ENCODE measurements around the gene SPTBN5. TPM values are rescaled to one million over a fixed set of nuclear protein-coding genes. Genes with fewer than 3 reads are reported as not detected.
A peak's percentile ranks its signal among the peaks of the same experiment; 100 is the strongest.

SPTBN5 gene
- total RNA-seq, 1 donor from 2014 or later, result 1.9 TPM

DNA sequence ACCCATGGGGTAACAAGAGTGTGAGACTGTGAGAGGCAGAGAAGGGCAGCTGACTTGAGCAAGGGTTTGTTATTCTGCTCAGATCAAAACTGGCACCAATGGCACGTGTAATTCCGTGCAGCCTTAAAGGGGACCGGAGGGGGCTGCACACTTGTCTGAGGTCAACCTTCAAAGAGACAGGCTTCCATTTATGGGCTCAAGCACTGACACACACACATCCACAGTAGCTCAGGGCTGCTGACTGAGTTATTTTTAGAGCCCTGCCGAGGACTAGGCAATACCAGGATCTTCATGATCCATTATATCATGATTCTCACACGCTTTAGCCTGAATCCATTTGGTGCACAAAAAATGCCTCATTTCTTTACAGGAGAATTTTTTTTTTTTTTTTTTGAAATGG, 20.6 kb upstream of the SPTBN5 start:
- no peaks in the 10 kb centered on the region for H3K27me3 ChIP-seq
- H3K36me3 ChIP-seq, result peaks cover 30% of the 10 kb centered on the region
- H3K9me3 ChIP-seq, result no peaks in the 10 kb centered on the region
- no peak overlapping the region for H3K27ac ChIP-seq
- intact Hi-C loops (cut with DNase I), result no loop called here
- ATAC-seq (no peak), DNase-seq (peak; percentile 2)
- H3K4me3 ChIP-seq, result no peak overlapping the region
- TF ChIP-seq, protein P1, sequence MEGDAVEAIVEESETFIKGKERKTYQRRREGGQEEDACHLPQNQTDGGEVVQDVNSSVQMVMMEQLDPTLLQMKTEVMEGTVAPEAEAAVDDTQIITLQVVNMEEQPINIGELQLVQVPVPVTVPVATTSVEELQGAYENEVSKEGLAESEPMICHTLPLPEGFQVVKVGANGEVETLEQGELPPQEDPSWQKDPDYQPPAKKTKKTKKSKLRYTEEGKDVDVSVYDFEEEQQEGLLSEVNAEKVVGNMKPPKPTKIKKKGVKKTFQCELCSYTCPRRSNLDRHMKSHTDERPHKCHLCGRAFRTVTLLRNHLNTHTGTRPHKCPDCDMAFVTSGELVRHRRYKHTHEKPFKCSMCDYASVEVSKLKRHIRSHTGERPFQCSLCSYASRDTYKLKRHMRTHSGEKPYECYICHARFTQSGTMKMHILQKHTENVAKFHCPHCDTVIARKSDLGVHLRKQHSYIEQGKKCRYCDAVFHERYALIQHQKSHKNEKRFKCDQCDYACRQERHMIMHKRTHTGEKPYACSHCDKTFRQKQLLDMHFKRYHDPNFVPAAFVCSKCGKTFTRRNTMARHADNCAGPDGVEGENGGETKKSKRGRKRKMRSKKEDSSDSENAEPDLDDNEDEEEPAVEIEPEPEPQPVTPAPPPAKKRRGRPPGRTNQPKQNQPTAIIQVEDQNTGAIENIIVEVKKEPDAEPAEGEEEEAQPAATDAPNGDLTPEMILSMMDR (IDR thresholded peaks at IDR 0.05), result no peak
- H3K4me1 ChIP-seq, result peaks cover 33% of the 10 kb centered on the region

DNA sequence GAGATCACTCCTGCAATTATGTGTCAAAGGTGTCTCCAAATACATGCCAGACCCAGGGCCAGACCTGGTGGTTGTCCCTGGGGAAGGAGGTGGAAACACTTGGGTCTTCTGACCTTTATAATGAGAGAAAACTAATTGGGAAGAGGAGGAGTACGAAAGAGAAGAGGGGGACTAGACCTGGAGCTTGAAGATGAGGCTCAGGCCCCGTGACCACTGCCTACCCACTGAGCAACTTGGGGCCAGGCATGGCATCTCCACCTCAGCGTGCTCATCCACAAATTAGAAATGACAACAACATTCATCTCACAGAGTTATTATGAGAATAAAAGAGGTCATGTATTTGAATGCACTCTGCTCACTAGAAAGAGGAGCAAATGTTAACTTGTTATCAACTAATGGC, 19.4 kb upstream of the SPTBN5 start:
- intact Hi-C loops (cut with DNase I), result no loop called here
- H3K36me3 ChIP-seq, result peaks cover 31% of the 10 kb centered on the region
- DNase-seq (no peak), ATAC-seq (no peak)
- no peak overlapping the region for H3K27ac ChIP-seq
- H3K27me3 ChIP-seq, result no peaks in the 10 kb centered on the region
- H3K4me3 ChIP-seq, result no peak overlapping the region
- no peaks in the 10 kb centered on the region for H3K9me3 ChIP-seq
- H3K4me1 ChIP-seq, result peaks cover 29% of the 10 kb centered on the region
- TF ChIP-seq, protein P1 (IDR thresholded peaks at IDR 0.05), result no peak

DNA sequence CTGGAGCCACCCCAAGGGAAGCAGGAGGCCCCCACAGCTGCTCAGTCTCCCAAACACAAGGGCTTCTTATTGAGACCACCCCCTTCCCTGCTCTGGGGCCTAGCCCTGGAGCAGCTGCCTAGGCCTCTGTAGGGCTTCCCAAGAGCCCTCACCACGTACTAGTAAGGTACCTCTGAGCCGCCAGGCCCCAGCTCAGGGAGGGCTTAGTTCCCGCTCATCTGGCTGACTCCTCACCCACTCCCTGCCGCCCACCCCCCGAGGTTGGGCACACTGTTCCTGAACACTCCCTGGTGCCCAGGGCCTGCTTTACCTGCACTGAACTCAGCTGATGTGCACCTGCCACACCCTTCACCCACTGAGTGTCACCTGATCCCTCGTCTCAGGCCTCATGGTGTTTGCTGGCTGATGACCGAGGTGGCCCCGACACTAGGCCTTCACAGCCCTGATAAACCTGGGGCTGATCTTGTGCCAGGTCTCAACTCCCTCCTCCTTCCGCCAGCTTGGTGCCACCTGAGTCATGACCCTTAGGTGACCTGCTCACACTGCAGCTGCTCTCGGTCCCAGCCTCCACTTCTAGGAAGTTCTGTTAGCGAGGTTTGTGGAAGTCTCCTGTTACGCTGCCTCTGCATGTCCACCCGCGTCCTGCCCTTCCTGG, 18.0 kb upstream of the SPTBN5 start:
- peaks cover 18% of the 10 kb centered on the region for H3K4me1 ChIP-seq
- peak; percentile 25 for ATAC-seq
- TF ChIP-seq, protein P1 (IDR thresholded peaks at IDR 0.05), result no peak
- intact Hi-C loops (cut with DNase I), result no loop called here
- no peaks in the 10 kb centered on the region for H3K9me3 ChIP-seq
- H3K27me3 ChIP-seq, result no peaks in the 10 kb centered on the region
- no peak for DNase-seq
- H3K27ac ChIP-seq, result no peak overlapping the region
- no peak overlapping the region for H3K4me3 ChIP-seq
- peaks cover 39% of the 10 kb centered on the region for H3K36me3 ChIP-seq

DNA sequence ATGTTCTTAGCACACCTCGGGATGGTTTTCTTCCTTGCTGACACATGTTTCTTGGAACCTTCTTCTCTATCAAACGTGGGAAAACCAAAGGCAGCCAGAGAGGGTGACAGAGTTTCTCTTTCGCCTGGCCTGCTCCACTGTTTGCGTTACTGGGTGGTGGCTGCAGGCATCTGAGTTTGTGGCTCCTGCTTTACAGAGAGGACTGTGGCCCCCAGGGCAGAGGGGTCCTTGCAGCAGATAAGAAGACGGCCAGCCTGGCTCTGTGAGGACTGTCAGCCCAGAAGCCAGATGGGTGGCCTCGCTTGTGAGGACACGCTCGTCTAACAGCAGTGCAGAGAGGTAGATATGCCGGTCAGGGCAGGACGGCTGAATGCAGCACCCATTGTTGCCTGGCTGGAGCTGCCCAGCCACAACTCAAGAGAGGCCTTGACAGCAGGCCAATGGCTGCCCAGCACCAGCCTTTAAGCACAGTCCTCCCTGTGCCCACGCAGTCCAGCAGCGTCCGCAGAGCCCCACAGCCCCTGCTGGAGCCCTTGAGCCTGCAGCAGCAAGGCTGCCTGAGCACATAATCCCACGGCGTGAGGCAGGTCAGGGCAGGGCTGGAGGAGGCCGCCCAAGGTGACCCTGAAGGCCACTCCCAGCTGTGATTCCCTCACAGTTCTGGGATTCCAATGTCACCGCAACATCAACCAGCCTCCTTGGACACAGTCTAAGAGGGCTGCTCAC, 15.0 kb upstream of the SPTBN5 start:
- no peaks in the 10 kb centered on the region for H3K27me3 ChIP-seq
- no peak overlapping the region for H3K27ac ChIP-seq
- no peaks in the 10 kb centered on the region for H3K9me3 ChIP-seq
- H3K4me1 ChIP-seq, result no peaks in the 10 kb centered on the region
- ATAC-seq (no peak), DNase-seq (no peak)
- intact Hi-C loops (cut with DNase I), result no loop called here
- H3K4me3 ChIP-seq, result no peak overlapping the region
- H3K36me3 ChIP-seq, result peaks cover 42% of the 10 kb centered on the region
- TF ChIP-seq, protein P1 (IDR thresholded peaks at IDR 0.05), result no peak

DNA sequence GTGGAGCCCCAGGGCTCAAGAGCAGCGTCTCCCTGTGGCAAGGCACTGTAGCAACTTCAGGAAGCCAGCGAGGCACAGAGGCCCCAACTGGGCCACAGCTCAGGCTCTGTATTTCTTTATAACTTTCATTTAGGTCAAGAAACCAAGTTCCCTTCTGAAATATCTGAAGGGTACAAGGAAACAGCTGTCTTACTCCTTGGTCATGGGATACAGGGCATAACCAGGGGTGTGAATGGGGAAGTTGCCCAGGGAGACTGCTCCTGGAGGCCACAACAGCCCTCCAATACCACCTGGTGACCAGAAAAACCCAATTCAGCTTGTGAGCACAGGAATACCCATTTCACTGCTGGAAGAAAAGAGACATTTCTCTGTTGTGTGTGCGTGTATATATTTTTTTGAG, 13.3 kb upstream of the SPTBN5 start:
- DNase-seq (no peak), ATAC-seq (peak; percentile 53)
- Histone ChIP-seq H3K36me3 (peaks cover 41% of the 10 kb centered on the region), H3K9me3 (no peaks in the 10 kb centered on the region), H3K27ac (no peak overlapping the region), H3K4me3 (no peak overlapping the region), H3K27me3 (no peaks in the 10 kb centered on the region), H3K4me1 (no peaks in the 10 kb centered on the region)
- intact Hi-C loops (cut with DNase I), result no loop called here
- TF ChIP-seq, protein P1 (IDR thresholded peaks at IDR 0.05), result no peak
